Activated CD4-positive, CD25-positive, alpha-beta regulatory T cell treated with anti-CD3 and anti-CD28 coated beads, Interleukin-2, amount 50 U/mL, for 24 hours (primary cell): Measurements from ENCODE around the gene HMGXB4.
A peak's percentile ranks its signal among the peaks of the same experiment; 100 is the strongest.

Experiments used
- ATAC-seq, 2 donors: fragments of 150-1000 bp; cut with Tn5 transposase; one replicate each; pipeline ENCODE4 v1.10.0; 2021; ENCODE audit warnings: mild to moderate bottlenecking in 1 of 2, moderate library complexity in 1 of 2

HMGXB4 gene

DNA sequence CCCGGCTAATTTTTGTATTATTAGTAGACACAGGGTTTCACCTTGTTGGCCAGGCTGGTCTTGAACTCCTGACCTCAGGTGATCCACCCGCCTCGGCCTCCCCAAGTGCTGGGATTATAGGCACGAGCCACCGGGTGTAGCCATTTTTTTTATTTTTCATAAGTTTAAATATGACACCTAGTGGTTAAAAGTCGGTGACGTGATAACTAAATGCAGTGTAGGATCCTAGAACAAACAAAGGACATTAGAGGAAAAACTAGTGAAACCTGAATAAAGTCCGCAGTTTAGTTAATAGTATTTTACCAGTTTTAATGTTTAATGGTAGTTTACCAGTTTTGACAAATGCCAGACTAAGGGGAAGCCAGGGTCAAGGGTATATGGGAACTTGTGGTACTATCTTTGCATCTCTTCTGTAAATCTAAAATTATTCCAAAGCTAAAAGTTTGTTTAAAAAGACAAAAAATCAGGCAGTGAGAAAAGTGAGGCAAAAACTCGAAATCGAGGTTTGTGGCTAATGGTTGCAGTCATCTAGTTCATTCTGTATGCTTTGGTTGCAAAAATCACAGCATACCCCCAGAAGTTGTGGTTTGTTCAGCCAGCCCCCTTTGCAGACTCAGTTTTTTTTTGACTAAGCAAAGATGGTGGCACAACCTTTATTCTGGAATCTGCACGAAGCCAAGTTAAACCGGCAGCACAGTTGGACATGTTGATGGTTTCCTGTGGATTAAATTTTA is 72.0 kb downstream of the HMGXB4 start:
- ATAC-seq: no peak

DNA sequence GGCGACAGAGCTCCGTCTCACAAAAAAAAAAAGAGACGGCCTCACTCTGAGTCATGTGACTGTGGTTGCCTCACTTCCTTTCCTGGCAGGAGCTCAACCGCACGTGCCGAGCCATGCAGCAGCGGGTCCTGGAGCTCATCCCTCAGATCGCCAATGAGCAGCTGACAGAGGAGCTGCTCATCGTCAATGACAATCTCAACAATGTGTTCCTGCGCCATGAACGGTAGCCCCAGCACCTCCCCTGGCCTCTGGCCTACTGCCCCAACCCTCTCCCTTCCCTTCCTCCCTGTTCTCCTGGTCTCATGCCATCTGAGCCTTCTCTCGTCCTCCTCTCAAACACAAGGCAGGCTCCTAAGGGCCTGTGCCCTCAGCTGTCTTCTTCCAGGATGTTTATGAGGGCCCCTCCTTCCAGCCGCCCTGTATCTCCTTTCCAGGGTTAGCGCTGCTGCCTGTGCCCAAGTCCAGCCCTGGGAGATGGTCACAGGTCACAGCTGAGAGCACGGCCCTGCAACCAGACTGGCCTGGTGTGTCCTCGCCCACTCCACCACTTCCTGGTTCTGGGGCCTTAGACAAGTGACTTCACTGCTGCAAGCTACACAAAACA is 73.1 kb downstream of the HMGXB4 start:
- ATAC-seq: peak; percentile 79 to 92

DNA sequence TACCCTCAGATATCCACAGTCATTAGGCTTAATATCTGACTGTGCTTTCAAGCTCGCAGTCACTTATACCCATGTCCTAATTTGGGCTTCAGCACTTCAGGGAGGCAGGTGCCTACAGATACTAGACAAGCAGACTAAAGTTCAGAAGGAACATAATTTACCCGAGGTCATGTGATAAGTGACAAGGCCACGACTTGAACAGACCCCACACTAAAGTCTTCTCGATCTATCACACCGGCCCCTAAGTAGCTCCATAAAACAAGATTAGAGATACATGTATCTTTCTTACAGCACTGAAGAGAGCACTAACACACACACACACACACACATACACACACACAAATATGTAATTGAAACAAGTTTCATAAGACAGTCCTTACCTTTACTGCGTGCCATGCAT is 75.0 kb downstream of the HMGXB4 start:
- ATAC-seq: no peak

DNA sequence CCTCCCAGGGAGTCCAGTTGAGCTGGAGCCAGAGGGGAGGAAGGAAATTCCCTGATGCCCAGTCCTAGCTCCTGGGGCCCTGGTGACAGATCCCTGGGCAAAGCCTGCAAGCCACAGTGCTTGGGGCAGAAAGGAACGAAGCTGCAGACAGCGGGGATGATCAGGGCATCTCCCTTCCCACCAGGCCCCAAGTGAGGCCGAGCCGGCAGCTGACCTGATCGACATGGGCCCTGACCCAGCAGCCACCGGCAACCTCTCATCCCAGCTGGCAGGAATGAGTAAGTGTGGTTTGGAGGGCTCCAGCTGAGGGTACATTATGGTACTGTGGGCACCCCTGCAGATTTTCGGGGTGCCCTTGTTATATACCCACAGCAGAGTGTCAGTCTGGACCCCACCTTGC is 75.9 kb downstream of the HMGXB4 start:
- no peak for ATAC-seq

DNA sequence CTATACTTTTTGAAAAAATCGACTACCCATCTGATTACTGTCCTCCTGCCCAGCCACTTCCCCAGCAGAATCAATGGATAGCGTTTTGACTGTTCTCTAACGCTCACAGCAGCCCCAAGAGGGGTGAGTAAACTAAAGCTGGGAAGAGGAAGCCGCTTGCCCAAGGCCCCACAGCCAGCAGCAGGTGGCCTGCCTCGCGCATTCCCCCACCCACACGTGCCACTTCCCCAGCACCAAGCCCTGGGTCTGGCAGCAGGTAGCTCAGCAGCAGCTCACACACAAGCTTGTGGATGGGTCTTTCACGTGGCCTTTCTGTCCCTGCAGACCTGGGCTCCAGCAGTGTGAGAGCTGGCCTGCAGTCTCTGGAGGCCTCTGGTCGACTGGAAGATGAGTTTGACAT is 76.7 kb downstream of the HMGXB4 start:
- ATAC-seq: peak; percentile 29 to 39

DNA sequence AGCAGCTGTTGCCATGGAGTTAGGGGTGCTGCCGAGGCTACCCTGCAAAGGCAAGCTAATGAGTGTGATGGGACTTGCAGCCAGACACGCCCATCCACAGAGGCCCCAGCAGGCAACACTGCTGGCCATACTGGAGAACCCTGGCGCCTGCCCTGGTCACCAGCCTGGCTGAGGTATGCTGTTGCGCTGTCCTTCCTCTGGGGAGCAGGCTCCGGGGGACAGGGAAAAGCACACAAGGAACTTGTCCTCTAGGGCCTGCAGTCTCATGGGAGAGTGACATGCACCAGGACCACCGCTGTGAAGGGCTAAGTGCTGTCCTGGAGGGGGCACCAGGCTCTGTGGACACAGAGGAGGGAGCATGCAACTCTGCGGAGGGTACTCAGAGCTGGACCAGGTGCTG is 78.2 kb downstream of the HMGXB4 start:
- ATAC-seq: no peak

DNA sequence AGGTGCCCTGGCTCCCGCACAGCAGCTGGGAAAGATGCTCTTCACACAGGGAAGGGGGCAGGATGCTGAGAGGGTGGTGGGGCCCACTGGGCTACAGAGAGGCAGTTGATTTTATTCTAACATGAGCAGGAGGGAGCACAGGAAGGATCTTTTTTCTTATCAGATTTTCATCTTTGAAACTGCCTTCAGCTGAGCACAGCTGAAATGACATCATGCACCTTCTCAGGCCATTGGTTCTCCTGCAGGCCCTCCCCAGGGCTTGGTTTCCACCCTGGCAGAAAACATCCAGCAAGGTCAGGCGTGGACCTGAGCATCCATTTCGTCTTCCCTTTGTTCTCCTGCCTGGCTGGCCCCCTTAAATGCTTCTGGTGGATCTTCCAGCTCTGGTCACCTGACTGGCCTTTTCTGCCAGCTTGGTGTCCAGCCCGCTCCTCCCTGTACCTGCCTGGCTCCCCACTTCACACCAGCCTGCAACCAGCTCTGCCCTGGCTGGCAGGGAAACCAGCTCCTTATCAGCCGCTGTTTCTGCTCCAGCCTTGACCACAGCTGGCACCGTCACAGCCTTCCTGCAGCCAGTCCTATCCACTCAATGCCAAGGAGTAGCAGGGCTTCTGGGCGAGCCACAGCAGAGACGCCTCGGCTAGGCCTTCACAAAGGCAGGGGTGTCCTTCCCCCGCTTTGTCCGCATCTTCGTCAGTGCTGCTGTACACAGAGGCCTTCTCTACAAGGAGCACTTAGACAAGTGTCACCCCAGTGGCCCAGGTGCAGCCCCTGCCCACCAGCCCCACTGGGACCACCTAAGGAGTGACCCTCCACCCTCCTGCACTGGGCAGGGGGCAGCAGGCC is 78.9 kb downstream of the HMGXB4 start:
- ATAC-seq: no peak

DNA sequence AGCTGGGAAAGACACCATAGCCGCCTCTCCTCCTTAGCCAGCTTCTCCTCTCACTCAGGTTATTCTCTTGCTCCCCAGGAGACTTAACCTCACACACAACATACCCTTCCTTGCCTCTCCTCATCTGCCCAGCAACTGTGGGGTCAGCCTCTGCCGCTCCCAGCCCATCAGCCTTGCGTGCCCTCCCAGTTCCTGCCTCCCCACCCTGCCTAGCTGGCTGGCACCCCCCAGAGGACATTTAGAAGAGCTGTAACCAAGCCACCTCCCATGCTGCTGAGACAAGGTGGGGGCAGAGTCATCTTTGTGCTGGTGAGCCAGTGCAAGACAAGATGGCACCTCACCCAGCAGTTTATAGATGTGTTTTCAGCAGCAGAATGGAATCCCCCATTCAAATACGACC is 80.6 kb downstream of the HMGXB4 start:
- peak; percentile 44 for ATAC-seq

DNA sequence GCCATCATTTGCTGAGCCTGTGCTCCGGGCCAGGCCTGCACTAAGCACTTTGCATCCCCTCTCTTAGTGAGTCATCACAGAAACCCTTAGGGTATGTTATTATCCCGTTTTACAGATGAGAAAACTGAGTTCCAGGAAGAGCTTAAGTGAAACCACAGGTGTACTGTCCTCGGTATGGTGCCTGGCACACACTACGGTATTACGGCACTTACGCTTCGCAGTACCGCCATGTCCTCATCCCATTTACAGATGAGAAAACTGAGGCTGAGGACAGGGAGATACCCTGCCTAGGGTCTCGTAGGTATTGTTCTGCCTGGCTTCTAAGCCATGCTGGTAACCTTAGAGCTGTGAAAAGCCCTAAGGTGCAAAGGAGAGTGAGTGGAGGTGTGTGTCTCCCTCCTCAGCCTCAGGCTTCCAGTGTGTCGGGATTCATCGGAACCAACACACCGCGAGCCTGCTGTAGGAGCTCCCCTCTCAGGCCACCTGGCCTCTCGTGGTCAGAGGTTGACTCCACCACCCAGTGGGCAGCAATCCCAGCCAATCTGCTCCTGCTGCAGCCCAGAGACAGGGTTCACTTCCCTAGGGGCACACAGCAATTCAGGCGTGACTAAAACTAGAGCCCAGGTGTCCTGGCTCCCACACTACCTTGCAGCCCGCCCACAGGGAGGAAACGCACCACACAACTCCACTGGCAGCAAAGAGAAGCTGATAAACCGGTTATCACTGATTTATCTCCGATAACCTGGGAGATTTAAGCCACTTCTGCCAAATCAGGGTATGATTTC is 84.0 kb downstream of the HMGXB4 start:
- ATAC-seq: no peak

DNA sequence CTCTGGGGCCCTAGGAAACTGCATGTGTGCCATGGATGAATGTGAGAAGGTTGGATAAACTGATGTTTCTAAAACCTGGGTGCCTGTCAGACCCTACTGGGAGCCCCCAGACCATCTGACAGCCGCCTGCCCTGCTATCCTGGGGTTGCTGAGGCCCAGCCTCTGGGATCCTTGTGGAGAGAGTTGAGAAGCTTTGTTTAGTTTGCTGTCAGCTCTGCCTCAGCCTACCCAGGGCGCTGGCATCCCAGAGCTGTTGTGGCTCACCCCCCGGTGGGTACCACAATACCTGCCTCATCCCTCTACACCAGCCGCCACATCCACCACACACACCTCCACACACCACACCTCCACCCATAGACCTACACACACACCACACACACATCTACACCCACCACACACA is 85.1 kb downstream of the HMGXB4 start:
- ATAC-seq: no peak

DNA sequence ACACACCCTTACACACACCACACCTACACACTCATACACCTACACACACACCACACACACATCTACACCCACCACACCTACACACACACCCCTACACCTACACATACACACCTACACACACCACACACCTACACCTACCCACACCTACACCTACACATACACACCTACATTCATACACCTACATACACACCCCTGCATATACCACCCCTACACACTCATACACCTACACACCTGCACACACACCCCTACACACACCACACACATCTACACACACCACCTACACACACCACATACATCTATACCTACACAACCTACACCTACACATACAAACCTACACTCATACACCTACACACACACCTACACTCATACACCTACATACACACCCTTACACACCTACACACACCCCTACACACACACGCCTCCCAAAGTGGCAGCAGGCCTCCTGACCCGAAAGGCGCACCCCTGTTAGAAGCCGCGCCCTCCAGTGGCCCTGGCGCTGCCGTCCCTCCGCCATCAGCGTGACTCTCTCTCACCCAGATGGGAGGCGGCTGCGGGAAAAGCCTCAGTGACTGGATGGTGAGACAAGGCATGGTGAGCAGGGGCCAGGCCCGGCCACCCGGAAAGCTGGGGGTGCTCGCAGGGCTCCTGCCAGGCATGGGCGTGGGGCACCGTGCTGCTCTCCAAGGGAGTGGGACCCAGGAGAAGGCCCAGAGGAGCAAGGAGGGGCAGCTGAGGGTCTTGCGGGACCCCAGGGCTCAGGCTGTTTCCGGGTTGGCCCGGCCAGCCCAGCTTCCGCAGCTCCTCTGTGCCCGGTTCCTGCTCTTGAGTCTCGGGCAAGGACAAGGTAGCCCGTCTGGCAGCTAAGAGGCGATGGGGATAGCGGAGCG is 86.6 kb downstream of the HMGXB4 start:
- no peak for ATAC-seq

DNA sequence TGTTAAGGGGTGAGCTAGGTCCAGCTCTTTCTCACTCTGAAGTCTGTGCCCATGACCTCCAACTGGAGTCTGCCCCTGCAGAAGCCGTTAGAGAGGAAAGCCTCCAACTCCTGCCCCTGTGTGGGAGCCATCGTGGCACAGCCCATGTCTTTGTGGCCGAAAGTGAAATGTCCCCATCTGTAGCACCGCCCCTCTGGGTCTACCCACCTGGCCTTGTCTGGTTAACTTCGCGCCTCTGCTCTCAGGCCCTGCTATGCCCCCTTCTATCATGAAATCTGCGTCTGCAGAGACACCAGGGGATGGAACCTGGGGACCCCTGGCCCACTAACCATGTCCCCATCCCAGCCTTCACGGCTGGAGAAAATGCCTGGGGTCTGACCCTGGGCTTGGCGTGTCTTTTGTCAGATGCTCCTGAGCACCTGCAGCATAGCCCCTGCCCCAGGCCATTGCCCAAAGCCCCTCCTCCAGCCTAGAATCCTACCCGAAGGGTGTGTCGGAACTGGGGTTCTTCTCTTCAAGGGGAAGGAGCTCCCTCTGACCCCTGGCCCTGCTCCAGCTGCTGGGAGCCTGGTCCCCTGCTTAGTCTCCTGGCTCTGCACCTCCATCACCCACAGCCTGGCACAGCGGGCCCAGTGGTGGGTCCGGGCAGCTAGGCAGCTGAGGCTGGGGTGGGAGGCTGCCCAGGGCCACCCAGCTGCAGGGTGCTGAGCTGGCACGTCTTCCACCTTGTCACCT is 87.8 kb downstream of the HMGXB4 start:
- no peak for ATAC-seq
